Upper lobe of left lung (tissue), 4 donors: Measurements from ENCODE around the gene PKD2L1.

Experiments used
- EP300 ChIP-seq, 4 donors: sonication (generic); formaldehyde crosslinking; IDR thresholded peaks; one replicate each; pipeline ENCODE4 v1.5.1; 2017; ENCODE audit warnings: antibody characterized with exemption in 4 of 4, control low read depth in 2 of 4
- POLR2AphosphoS5 ChIP-seq, 2 donors: sonication (generic); formaldehyde crosslinking; IDR thresholded peaks; one replicate each; pipeline ENCODE4 v1.5.1; 2017; ENCODE audit warnings: antibody characterized with exemption in 2 of 2
- TF ChIP-seq, protein P1 (sequence below), 6 experiments: fragments of 450-650 bp in 4 of 6; fragments of 200-600 bp in 2 of 6; sonication (generic) in 2 of 6; IDR thresholded peaks; one replicate each; pipeline ENCODE4 v1.5.1; 2016 to 2019; ENCODE audit warnings: antibody characterized with exemption in 6 of 6

DNA sequence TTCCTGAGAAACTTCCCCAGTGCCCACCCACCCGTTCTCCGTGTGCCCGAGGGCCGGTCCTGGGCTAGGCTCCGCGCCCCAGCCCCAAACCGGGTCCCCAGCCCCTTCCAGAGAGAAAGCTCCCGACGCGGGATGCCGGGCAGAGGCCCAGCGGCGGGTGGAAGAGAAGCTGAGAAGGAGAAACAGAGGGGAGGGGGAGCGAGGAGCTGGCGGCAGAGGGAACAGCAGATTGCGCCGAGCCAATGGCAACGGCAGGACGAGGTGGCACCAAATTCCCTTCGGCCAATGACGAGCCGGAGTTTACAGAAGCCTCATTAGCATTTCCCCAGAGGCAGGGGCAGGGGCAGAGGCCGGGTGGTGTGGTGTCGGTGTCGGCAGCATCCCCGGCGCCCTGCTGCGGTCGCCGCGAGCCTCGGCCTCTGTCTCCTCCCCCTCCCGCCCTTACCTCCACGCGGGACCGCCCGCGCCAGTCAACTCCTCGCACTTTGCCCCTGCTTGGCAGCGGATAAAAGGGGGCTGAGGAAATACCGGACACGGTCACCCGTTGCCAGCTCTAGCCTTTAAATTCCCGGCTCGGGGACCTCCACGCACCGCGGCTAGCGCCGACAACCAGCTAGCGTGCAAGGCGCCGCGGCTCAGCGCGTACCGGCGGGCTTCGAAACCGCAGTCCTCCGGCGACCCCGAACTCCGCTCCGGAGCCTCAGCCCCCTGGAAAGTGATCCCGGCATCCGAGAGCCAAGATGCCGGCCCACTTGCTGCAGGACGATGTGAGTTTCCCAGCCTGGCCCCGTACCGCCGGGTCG lies 16.9 kb upstream of the PKD2L1 start, which contains the start of gene SCD:
- TF ChIP-seq, protein P1, sequence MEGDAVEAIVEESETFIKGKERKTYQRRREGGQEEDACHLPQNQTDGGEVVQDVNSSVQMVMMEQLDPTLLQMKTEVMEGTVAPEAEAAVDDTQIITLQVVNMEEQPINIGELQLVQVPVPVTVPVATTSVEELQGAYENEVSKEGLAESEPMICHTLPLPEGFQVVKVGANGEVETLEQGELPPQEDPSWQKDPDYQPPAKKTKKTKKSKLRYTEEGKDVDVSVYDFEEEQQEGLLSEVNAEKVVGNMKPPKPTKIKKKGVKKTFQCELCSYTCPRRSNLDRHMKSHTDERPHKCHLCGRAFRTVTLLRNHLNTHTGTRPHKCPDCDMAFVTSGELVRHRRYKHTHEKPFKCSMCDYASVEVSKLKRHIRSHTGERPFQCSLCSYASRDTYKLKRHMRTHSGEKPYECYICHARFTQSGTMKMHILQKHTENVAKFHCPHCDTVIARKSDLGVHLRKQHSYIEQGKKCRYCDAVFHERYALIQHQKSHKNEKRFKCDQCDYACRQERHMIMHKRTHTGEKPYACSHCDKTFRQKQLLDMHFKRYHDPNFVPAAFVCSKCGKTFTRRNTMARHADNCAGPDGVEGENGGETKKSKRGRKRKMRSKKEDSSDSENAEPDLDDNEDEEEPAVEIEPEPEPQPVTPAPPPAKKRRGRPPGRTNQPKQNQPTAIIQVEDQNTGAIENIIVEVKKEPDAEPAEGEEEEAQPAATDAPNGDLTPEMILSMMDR (IDR thresholded peaks at IDR 0.05): peak in 1 of 6 experiments; percentile 6
- peak in 1 of 2 donors; percentile 95 for TF ChIP-seq POLR2AphosphoS5 (IDR thresholded peaks at IDR 0.05)
- TF ChIP-seq EP300 (IDR thresholded peaks at IDR 0.05): peak in 1 of 4 donors; percentile 3
